ENCODE results near the gene IFNA6. TPM values are rescaled to one million over a fixed set of nuclear protein-coding genes. Genes with fewer than 3 reads are reported as not detected.

Gene IFNA6
- total RNA-seq, 1 experiment from 2014 or later, result not detected

DNA sequence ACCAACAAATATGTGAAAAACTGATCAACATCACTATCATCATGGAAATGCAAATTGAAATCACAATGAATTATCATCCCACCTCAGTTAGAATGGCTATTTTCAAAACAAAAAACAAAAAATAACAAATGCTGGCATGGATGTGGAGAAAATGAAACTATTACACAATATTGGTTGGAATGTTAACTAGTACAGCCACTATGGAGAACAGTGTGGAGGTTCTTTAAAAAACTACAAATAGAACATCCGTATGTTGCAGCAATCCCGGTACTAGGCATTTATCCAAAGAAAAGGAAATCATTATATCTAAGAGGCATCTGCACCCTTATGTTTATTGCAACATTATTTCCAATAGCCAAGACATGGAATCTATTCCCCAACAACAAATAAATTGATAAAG is 36.5 kb downstream of the IFNA6 start:
- Histone ChIP-seq H3K9me3 (replicated peaks) (no peaks in the 10 kb centered on the region), H3K4me3 (no peak overlapping the region), H3K36me3 (no peaks in the 10 kb centered on the region), H3K27me3 (no peaks in the 10 kb centered on the region), H3K4me1 (no peaks in the 10 kb centered on the region), H3K27ac (no peak overlapping the region)
- no peak for DNase-seq

GRCh38 chr9:21311889-21312288 is 38.8 kb downstream of the IFNA6 start:
- DNase-seq, result no peak

GRCh38 chr9:21305213-21305612 is 45.5 kb downstream of the IFNA6 start, which contains the start of gene IFNA5:
TSS of gene IFNA5 (minus strand) at chr9:21305313. CDS start at chr9:21305256, 57 bp downstream.
- H3K27ac ChIP-seq, result no peak within 1 kb of the TSS
- peaks cover 6% of the 10 kb centered on the region; the same call in 1 of the 2 replicates for H3K27me3 ChIP-seq
- H3K36me3 ChIP-seq, result no peaks in the 10 kb centered on the region
- no peaks in the 10 kb centered on the region for H3K4me1 ChIP-seq
- no peak for DNase-seq
- no peaks in the 10 kb centered on the region for H3K9me3 ChIP-seq (replicated peaks)
- H3K4me3 ChIP-seq, result no peak within 1 kb of the TSS

More at GRCh38 chr9:21311889-21312288, 38.8 kb downstream of the IFNA6 start:
- Histone ChIP-seq H3K9me3 (replicated peaks) (no peaks in the 10 kb centered on the region), H3K36me3 (no peaks in the 10 kb centered on the region), H3K27me3 (peaks cover 3% of the 10 kb centered on the region; the same call in 1 of the 2 replicates), H3K27ac (no peak overlapping the region), H3K4me1 (no peaks in the 10 kb centered on the region), H3K4me3 (no peak overlapping the region)

Other genes starting within 250 kb of the IFNA6 start
- gene IFNW1, start 209.1 kb downstream of the IFNA6 start, total RNA-seq (2014; rRNA removed; shearing (Covaris generic)), result not detected in 2 replicates
- gene IFNA21, start 184.2 kb downstream of the IFNA6 start, total RNA-seq (2014; rRNA removed; shearing (Covaris generic)), result not detected in 2 replicates
- gene IFNA4, start 163.3 kb downstream of the IFNA6 start, total RNA-seq (2014; rRNA removed; shearing (Covaris generic)), result not detected in 2 replicates
- gene IFNA7, start 148.7 kb downstream of the IFNA6 start, total RNA-seq (2014; rRNA removed; shearing (Covaris generic)), result not detected in 2 replicates
- not detected in 2 replicates for gene IFNA10, start 143.7 kb downstream of the IFNA6 start, total RNA-seq (2014; rRNA removed; shearing (Covaris generic))
- not detected in 2 replicates for gene IFNA16, start 133.6 kb downstream of the IFNA6 start, total RNA-seq (2014; rRNA removed; shearing (Covaris generic))
- not detected in 2 replicates for gene IFNA17, start 122.7 kb downstream of the IFNA6 start, total RNA-seq (2014; rRNA removed; shearing (Covaris generic))
- not detected in 2 replicates for gene IFNA14, start 110.9 kb downstream of the IFNA6 start, total RNA-seq (2014; rRNA removed; shearing (Covaris generic))
- gene IFNA5, start 45.6 kb downstream of the IFNA6 start, total RNA-seq (2014; rRNA removed; shearing (Covaris generic)), result not detected in 2 replicates
- gene KLHL9, start 15.5 kb downstream of the IFNA6 start, total RNA-seq (2014; rRNA removed; shearing (Covaris generic)), result 22.6 and 25.5 TPM in 2 replicates
- not detected in 2 replicates for gene IFNA13, start 17.2 kb upstream of the IFNA6 start, total RNA-seq (2014; rRNA removed; shearing (Covaris generic))
- gene IFNA2, start 34.5 kb upstream of the IFNA6 start, total RNA-seq (2014; rRNA removed; shearing (Covaris generic)), result not detected in 2 replicates
- gene IFNA8, start 58.2 kb upstream of the IFNA6 start, total RNA-seq (2014; rRNA removed; shearing (Covaris generic)), result not detected in 2 replicates
- gene IFNA1, start 89.6 kb upstream of the IFNA6 start, total RNA-seq (2014; rRNA removed; shearing (Covaris generic)), result not detected in 2 replicates
- gene IFNE, start 131.4 kb upstream of the IFNA6 start, total RNA-seq (2014; rRNA removed; shearing (Covaris generic)), result not detected in 2 replicates